ENCODE results near the gene ZNF609.

The ZNF609 gene, protein sequence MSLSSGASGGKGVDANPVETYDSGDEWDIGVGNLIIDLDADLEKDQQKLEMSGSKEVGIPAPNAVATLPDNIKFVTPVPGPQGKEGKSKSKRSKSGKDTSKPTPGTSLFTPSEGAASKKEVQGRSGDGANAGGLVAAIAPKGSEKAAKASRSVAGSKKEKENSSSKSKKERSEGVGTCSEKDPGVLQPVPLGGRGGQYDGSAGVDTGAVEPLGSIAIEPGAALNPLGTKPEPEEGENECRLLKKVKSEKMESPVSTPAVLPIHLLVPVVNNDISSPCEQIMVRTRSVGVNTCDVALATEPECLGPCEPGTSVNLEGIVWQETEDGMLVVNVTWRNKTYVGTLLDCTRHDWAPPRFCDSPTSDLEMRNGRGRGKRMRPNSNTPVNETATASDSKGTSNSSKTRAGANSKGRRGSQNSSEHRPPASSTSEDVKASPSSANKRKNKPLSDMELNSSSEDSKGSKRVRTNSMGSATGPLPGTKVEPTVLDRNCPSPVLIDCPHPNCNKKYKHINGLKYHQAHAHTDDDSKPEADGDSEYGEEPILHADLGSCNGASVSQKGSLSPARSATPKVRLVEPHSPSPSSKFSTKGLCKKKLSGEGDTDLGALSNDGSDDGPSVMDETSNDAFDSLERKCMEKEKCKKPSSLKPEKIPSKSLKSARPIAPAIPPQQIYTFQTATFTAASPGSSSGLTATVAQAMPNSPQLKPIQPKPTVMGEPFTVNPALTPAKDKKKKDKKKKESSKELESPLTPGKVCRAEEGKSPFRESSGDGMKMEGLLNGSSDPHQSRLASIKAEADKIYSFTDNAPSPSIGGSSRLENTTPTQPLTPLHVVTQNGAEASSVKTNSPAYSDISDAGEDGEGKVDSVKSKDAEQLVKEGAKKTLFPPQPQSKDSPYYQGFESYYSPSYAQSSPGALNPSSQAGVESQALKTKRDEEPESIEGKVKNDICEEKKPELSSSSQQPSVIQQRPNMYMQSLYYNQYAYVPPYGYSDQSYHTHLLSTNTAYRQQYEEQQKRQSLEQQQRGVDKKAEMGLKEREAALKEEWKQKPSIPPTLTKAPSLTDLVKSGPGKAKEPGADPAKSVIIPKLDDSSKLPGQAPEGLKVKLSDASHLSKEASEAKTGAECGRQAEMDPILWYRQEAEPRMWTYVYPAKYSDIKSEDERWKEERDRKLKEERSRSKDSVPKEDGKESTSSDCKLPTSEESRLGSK (N-terminal part only)

DNA sequence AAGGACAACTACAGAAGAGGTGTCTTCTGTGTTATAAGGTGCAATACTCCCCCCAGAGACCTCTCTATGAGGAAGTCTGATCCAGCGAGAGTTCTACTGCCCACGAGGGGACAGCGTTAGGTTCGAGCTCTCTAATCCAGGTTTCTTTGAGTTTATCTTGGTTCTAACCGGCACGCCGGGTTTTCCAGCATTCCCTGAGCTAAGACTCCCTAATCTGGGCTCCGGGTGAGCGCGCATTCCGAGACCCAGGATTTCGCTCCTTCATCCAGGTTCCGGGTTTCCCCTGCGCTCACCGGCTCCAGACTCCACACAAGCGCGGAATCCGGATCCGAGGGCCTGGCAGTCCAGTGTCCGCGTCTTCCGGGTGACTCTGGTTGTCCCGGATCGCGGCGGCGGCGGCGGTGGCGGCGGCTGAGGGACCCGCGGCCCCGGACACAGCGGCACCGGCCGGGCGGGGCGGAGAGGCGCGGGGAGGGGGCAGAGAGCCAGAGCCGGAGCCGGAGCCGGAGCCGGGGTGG, at the start of gene ZNF609:
ZNF609 (plus strand) TSS at position 373 of the 518 bp plus-strand sequence. CDS start 38,842 bp downstream, outside the sequence.
- no peak for TF ChIP-seq CTCF (conservative IDR thresholded peaks at IDR 0.05; ENCODE audit: control insufficient read depth, insufficient read depth, low read depth, low read length)
- DNase-seq (ENCODE audit: low read depth) = peak; percentile 95
- peak within 1 kb of the TSS; percentile 71 for H3K4me3 ChIP-seq (ENCODE audit: control insufficient read depth, low read depth, low read length)

- DNase-seq (ENCODE audit: low read depth) = no peak
- H3K4me3 ChIP-seq (ENCODE audit: control insufficient read depth, low read depth, low read length) = no peak overlapping the region
- TF ChIP-seq CTCF (conservative IDR thresholded peaks at IDR 0.05; ENCODE audit: control insufficient read depth, insufficient read depth, low read depth, low read length) = no peak
Observed at GRCh38 chr15:64412216-64412615, 48.2 kb upstream of the ZNF609 start.

GRCh38 chr15:64422697-64423096, 37.7 kb upstream of the ZNF609 start:
- DNase-seq (ENCODE audit: low read depth) = no peak
- no peak for TF ChIP-seq CTCF (conservative IDR thresholded peaks at IDR 0.05; ENCODE audit: control insufficient read depth, insufficient read depth, low read depth, low read length)
- H3K4me3 ChIP-seq (ENCODE audit: control insufficient read depth, low read depth, low read length) = no peak overlapping the region

DNA sequence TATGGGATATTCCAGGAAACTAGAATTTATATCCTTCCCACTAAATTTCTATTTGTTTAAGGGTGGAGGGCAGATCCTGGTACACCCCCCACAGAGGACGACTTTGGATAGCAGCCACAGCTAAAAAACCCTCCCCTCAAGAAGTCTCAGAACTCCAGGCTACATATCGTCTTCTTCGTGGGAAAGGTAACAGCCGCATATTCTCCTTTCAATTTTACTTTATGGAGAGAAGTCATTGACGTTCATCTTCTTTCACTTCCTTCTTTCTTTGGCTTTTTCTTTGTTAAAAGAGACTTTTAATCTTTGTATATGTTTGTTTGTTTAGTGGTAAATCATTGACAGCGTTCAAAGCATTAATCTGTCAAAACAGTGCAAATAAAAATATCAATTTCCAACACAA, 36.4 kb upstream of the ZNF609 start:
- no peak overlapping the region for H3K4me3 ChIP-seq (ENCODE audit: control insufficient read depth, low read depth, low read length)
- no peak for DNase-seq (ENCODE audit: low read depth)
- no peak for TF ChIP-seq CTCF (conservative IDR thresholded peaks at IDR 0.05; ENCODE audit: control insufficient read depth, insufficient read depth, low read depth, low read length)

- no peak for DNase-seq (ENCODE audit: low read depth)
- no peak for TF ChIP-seq CTCF (conservative IDR thresholded peaks at IDR 0.05; ENCODE audit: control insufficient read depth, insufficient read depth, low read depth, low read length)
Observed at GRCh38 chr15:64425221-64425620, 35.2 kb upstream of the ZNF609 start.

DNA sequence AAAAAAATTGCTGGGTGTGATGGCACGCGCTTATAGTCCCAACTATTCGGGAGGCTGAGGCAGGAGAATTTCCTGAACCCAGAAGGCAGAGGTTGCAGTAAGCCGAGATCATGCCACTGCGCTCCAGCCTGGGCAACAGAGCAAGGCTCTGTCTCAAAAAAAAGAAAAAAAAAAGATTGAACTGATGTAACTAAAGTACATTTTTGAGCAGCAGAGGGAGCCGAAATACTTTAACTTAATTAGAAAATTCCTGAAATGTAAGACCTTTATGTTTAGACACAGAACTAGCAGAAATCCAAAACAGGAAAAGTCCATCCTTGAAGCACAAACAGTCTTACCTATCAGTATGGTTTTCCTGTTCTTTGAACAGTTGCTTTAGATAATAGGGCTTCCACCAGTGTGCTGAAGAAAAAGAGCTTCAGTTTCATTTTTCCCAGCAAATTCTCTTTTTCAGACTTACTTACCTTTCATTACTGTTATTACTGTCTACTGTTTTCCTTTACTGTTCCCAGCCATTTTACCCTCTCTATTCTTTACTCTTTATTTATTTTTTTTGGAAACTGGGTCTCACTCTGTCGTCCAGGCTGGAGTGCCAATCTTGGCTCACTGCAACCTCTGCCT, 33.4 kb upstream of the ZNF609 start:
- peak; percentile 47 for DNase-seq (ENCODE audit: low read depth)
- peak; percentile 28 for TF ChIP-seq CTCF (conservative IDR thresholded peaks at IDR 0.05; ENCODE audit: control insufficient read depth, insufficient read depth, low read depth, low read length)
- H3K4me3 ChIP-seq (ENCODE audit: control insufficient read depth, low read depth, low read length) = no peak overlapping the region

More at GRCh38 chr15:64425221-64425620, 35.2 kb upstream of the ZNF609 start:
- H3K4me3 ChIP-seq (ENCODE audit: control insufficient read depth, low read depth, low read length) = no peak overlapping the region

Measured in fibroblast of mammary gland (primary cell).